Measurements from ENCODE around the gene OR52N5. TPM values are rescaled to one million over a fixed set of nuclear protein-coding genes. Genes with fewer than 3 reads are reported as not detected.

Gene OR52N5
- total and polyA plus RNA-seq, 9 of the 15 experiments (the other 6 are each of a cell fraction or from before 2014, with no cell fraction given) = not detected

DNA sequence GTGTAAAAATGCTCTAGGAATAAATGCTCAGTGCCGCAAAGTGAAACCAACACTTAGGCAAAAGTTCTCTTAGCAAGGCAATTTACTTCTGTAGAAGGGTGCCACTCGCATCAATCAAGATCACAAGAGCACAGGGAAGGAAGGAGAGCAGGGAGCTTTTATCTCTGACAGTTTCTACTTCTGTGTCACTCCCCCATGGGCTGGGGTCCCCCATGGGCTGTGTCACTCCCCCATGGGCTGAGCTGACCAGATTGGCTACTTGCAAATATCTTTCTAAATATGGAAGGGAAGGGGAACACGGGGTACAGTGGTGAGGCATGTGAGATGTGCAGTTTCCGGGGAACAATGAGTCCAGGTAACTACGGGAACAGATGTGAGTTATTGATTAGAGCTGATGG is 26.0 kb upstream of the OR52N5 start:
- WGBS (ENCODE audit: insufficient coverage, low coverage, missing lambda C conversion rate) = 55% methylated on average over 5 of the region's 5 CpGs
- H2AFZ ChIP-seq (ENCODE audit: low read depth, low read length) = no peak overlapping the region; the same call in 1 of the 2 replicates
- no peaks in the 10 kb centered on the region for H3K9me1 ChIP-seq (ENCODE audit: control insufficient read depth, insufficient read depth, low read length)
- H3K4me1 ChIP-seq (replicated peaks in 1 of 2; ENCODE audit: control insufficient read depth in 2 of 2, insufficient read depth in 2 of 2, low read length in 2 of 2) = peaks cover 0 to 6% of the 10 kb centered on the region in 2 experiments; a peak in 2 of 5 replicates
- ATAC-seq (no peak), FAIRE-seq (no peak), DNase-seq (ENCODE audit: extremely low read depth in 1 of 4, low spot score in 3 of 4) (no peak)
- no peak overlapping the region; the same call in 1 of the 2 replicates for H3K4me2 ChIP-seq (ENCODE audit: insufficient read depth, low read length)
- H3K4me3 ChIP-seq = no peak overlapping the region
- CTCF ChIA-PET (ENCODE audit: low intra/inter-chr PET ratio) = no interaction called here
- H3K36me3 ChIP-seq (ENCODE audit: control insufficient read depth, insufficient read depth, low read length) = no peaks in the 10 kb centered on the region
- no peaks in the 10 kb centered on the region for H3K79me2 ChIP-seq (ENCODE audit: control insufficient read depth, insufficient read depth, low read length)
- in situ Hi-C loops (cut with MboI) = no loop called here
- no peaks in the 10 kb centered on the region for H4K20me1 ChIP-seq (replicated peaks; ENCODE audit: control insufficient read depth, insufficient read depth, low read length)
- POLR2A ChIA-PET = no interaction called here
- no peak overlapping the region; the same call in 2 of the 3 replicates for H3K27ac ChIP-seq (ENCODE audit: extremely low read depth, low read depth, low read length)
- H3K9me3 ChIP-seq (replicated peaks; ENCODE audit: control insufficient read depth, insufficient read depth, low read depth, low read length) = peaks cover 21% of the 10 kb centered on the region
- no TSS peak for BruUV-seq (replicated peaks)
- H3K27me3 ChIP-seq (ENCODE audit: control insufficient read depth in 2 of 2, insufficient read depth in 2 of 2, low read length in 2 of 2) = no peaks in the 10 kb centered on the region
- intact Hi-C loops (cut with micrococcal nuclease) = no loop called here
- H3K9ac ChIP-seq (ENCODE audit: insufficient read depth in 1 of 2, low read depth in 2 of 2, low read length in 2 of 2) = no peak overlapping the region
- TF ChIP-seq CREM (IDR thresholded peaks at IDR 0.05; ENCODE audit: low read depth) = no peak
- TF ChIP-seq EP300 (IDR thresholded peaks at IDR 0.05; ENCODE audit: low read length) = no peak
- no peak for TF ChIP-seq TFAM (CRISPR knock-in tag; conservative IDR thresholded peaks at IDR 0.05)
- TF ChIP-seq, protein P1, sequence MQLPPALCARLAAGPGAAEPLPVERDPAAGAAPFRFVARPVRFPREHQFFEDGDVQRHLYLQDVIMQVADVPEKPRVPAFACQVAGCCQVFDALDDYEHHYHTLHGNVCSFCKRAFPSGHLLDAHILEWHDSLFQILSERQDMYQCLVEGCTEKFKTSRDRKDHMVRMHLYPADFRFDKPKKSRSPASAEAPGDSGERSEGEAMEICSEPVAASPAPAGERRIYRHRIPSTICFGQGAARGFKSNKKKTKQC (CRISPR knock-in tag; IDR thresholded peaks at IDR 0.05) = no peak
- TF ChIP-seq ZNF639 (CRISPR knock-in tag; conservative IDR thresholded peaks at IDR 0.05 in 1 of 2, IDR thresholded peaks at IDR 0.05 in 1 of 2) = no peak
- no peak for TF ChIP-seq ZNF507 (tag; conservative IDR thresholded peaks at IDR 0.05)
- no peak for TF ChIP-seq DLX4 (CRISPR knock-in tag; IDR thresholded peaks at IDR 0.05)
- TF ChIP-seq CAMTA2 (CRISPR knock-in tag; conservative IDR thresholded peaks at IDR 0.05) = no peak
- TF ChIP-seq ARID4B (CRISPR knock-in tag; IDR thresholded peaks at IDR 0.05) = no peak
- no peak for TF ChIP-seq CEBPG (CRISPR knock-in tag; IDR thresholded peaks at IDR 0.05)
- TF ChIP-seq CEBPG (tag; conservative IDR thresholded peaks at IDR 0.05 in 1 of 2, IDR thresholded peaks at IDR 0.05 in 1 of 2) = no peak
- TF ChIP-seq, protein P2, sequence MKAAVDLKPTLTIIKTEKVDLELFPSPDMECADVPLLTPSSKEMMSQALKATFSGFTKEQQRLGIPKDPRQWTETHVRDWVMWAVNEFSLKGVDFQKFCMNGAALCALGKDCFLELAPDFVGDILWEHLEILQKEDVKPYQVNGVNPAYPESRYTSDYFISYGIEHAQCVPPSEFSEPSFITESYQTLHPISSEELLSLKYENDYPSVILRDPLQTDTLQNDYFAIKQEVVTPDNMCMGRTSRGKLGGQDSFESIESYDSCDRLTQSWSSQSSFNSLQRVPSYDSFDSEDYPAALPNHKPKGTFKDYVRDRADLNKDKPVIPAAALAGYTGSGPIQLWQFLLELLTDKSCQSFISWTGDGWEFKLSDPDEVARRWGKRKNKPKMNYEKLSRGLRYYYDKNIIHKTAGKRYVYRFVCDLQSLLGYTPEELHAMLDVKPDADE (conservative IDR thresholded peaks at IDR 0.05; ENCODE audit: control insufficient read depth, low read depth, low read length) = no peak
- TF ChIP-seq NCOA2 (IDR thresholded peaks at IDR 0.05; ENCODE audit: partially characterized antibody in 2 of 2) = no peak
- no peak for TF ChIP-seq CCAR2 (IDR thresholded peaks at IDR 0.05; ENCODE audit: low read depth, low read length)
- TF ChIP-seq PHTF2 (CRISPR knock-in tag; IDR thresholded peaks at IDR 0.05) = no peak

Data from K562 (cell line).